A549 (cell line): ENCODE data around the gene GAPDHS.

ENCODE experiments used
- EP300 ChIP-seq, 2 experiments: fragments of >200 bp; sonication (Bioruptor Twin); formaldehyde crosslinking; IDR thresholded peaks; 2 replicates in 1 of 2; 3 replicates in 1 of 2; pipeline ENCODE4 v1.6.1; 2016 to 2017
- ZFP36 ChIP-seq: fragments of 450-650 bp; IDR thresholded peaks from 2 replicates; pipeline ENCODE4 v1.6.1; 2014; ENCODE audit warnings: borderline replicate concordance; ENCODE audit not compliant: partially characterized antibody

DNA sequence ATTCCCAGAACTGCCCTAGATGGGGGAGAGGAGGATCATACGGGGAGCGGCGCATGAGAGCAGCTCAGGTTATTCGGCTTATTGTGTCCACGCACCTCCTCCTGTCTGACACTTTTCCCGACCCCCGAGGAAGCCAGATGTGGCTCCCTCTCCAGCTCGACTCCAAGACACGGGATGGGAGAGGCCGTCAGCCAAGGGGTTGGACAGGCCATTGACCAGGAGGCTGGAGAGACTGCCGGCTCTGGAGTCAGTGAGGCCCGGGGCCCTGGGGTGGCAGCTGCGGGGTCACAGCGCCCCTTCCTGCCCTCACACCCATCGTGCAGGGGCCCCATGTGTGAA is 22.7 kb upstream of the GAPDHS start:
- TF ChIP-seq EP300 (IDR thresholded peaks at IDR 0.05): no peak
- no peak for TF ChIP-seq ZFP36
